Nephron (organoid): ENCODE measurements around the gene TMEM74B.

Experiments
- H3K27ac Mint-ChIP-seq, 3 experiments: 2 replicates each; pipeline ENCODE4 v1.8.0; 2020; ENCODE audit warnings: mixed read lengths in 3 of 3, mild to moderate bottlenecking in 2 of 3, moderate library complexity in 1 of 3
- H3K27me3 Mint-ChIP-seq: 2 replicates; pipeline ENCODE4 v1.8.0; 2021; ENCODE audit warnings: low read depth, mild to moderate bottlenecking, moderate library complexity, mixed read lengths
- H3K36me3 Mint-ChIP-seq: 2 replicates; pipeline ENCODE4 v1.8.0; 2020; ENCODE audit warnings: low read depth, mixed read lengths
- H3K4me1 Mint-ChIP-seq: 2 replicates; pipeline ENCODE4 v1.8.0; 2020; ENCODE audit warnings: mixed read lengths
- H3K4me3 Mint-ChIP-seq, 3 experiments: 2 replicates each; pipeline ENCODE4 v1.8.0; 2020; ENCODE audit warnings: mild to moderate bottlenecking in 3 of 3, mixed read lengths in 3 of 3, moderate library complexity in 2 of 3
- H3K9me3 Mint-ChIP-seq: 2 replicates; pipeline ENCODE4 v1.8.0; 2020; ENCODE audit warnings: mixed read lengths
- TF ChIP-seq, protein P1 (sequence below), 3 experiments: fragments of 200-600 bp; sonication (generic); IDR thresholded peaks; one replicate each; pipeline ENCODE4 v1.5.0; 2021; ENCODE audit warnings: antibody characterized with exemption in 3 of 3; ENCODE audit not compliant: unreplicated experiment in 3 of 3

Gene TMEM74B

GRCh38 chr20:1199964-1200363 is 15.2 kb upstream of the TMEM74B start:
- Mint-ChIP-seq H3K27me3 (peaks cover 14% of the 10 kb centered on the region), H3K9me3 (no peaks in the 10 kb centered on the region), H3K27ac (no peak overlapping the region), H3K4me3 (no peak overlapping the region), H3K36me3 (no peaks in the 10 kb centered on the region), H3K4me1 (no peaks in the 10 kb centered on the region)
- TF ChIP-seq, protein P1, sequence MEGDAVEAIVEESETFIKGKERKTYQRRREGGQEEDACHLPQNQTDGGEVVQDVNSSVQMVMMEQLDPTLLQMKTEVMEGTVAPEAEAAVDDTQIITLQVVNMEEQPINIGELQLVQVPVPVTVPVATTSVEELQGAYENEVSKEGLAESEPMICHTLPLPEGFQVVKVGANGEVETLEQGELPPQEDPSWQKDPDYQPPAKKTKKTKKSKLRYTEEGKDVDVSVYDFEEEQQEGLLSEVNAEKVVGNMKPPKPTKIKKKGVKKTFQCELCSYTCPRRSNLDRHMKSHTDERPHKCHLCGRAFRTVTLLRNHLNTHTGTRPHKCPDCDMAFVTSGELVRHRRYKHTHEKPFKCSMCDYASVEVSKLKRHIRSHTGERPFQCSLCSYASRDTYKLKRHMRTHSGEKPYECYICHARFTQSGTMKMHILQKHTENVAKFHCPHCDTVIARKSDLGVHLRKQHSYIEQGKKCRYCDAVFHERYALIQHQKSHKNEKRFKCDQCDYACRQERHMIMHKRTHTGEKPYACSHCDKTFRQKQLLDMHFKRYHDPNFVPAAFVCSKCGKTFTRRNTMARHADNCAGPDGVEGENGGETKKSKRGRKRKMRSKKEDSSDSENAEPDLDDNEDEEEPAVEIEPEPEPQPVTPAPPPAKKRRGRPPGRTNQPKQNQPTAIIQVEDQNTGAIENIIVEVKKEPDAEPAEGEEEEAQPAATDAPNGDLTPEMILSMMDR (IDR thresholded peaks at IDR 0.05; ENCODE audit: unreplicated experiment in 3 of 3) = no peak

GRCh38 chr20:1199212-1199873 is 14.6 kb upstream of the TMEM74B start:
- TF ChIP-seq, protein P1 (IDR thresholded peaks at IDR 0.05; ENCODE audit: unreplicated experiment in 3 of 3) = no peak
- Mint-ChIP-seq H3K36me3 (no peaks in the 10 kb centered on the region), H3K9me3 (no peaks in the 10 kb centered on the region), H3K27ac (no peak overlapping the region), H3K4me3 (no peak overlapping the region), H3K27me3 (peaks cover 14% of the 10 kb centered on the region), H3K4me1 (no peaks in the 10 kb centered on the region)

DNA sequence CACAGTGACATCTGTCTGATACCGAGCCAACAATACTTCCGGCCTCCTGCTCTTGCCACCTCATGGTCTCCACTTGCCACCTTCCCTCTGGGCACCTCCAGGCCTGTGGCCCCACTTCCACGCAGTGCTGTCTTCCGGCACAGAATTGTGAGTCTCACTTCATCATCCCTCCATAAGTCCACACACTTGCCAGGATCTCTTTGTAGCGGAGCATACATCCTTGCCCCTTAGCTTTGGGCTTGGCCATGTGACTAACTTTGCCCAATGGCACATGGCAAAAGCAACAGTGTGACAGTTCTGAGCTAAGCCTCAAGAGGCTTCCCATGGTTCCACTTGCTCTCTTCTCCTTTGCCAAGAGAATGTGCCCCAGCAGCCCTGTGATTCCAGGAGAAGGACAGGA is 14.0 kb upstream of the TMEM74B start:
- no peaks in the 10 kb centered on the region for H3K4me1 Mint-ChIP-seq
- H3K36me3 Mint-ChIP-seq = no peaks in the 10 kb centered on the region
- H3K4me3 Mint-ChIP-seq = no peak overlapping the region
- H3K27me3 Mint-ChIP-seq = peaks cover 14% of the 10 kb centered on the region
- H3K27ac Mint-ChIP-seq = no peak overlapping the region
- no peaks in the 10 kb centered on the region for H3K9me3 Mint-ChIP-seq
- TF ChIP-seq, protein P1 (IDR thresholded peaks at IDR 0.05; ENCODE audit: unreplicated experiment in 3 of 3) = no peak

- Mint-ChIP-seq H3K4me3 (no peak overlapping the region), H3K27me3 (peaks cover 14% of the 10 kb centered on the region), H3K27ac (no peak overlapping the region), H3K4me1 (no peaks in the 10 kb centered on the region), H3K36me3 (no peaks in the 10 kb centered on the region), H3K9me3 (no peaks in the 10 kb centered on the region)
- TF ChIP-seq, protein P1 (IDR thresholded peaks at IDR 0.05; ENCODE audit: unreplicated experiment in 3 of 3) = no peak
Observed at GRCh38 chr20:1197801-1198200, 13.0 kb upstream of the TMEM74B start.

DNA sequence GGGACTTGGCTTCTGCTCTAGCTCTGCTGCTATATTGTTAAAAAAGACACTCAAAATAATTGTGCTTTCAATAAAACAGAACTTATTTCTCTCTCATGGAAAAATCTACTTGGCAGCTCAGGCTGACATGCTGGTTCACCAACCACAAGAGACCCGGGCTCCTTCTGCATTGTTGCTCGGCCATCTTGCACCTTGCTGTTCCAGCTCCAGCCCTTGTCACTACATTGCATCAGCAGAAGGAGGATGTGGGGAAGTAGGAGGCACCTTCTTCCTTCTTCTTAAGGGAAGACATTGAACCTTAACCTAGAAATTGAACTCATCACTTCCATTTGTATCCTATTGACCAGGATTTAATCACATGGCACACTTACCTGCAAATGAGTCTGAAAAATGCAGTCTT is 11.9 kb upstream of the TMEM74B start:
- Mint-ChIP-seq H3K9me3 (no peaks in the 10 kb centered on the region), H3K4me1 (no peaks in the 10 kb centered on the region), H3K36me3 (no peaks in the 10 kb centered on the region), H3K4me3 (no peak overlapping the region), H3K27me3 (peaks cover 14% of the 10 kb centered on the region), H3K27ac (no peak overlapping the region)
- TF ChIP-seq, protein P1 (IDR thresholded peaks at IDR 0.05; ENCODE audit: unreplicated experiment in 3 of 3) = no peak

DNA sequence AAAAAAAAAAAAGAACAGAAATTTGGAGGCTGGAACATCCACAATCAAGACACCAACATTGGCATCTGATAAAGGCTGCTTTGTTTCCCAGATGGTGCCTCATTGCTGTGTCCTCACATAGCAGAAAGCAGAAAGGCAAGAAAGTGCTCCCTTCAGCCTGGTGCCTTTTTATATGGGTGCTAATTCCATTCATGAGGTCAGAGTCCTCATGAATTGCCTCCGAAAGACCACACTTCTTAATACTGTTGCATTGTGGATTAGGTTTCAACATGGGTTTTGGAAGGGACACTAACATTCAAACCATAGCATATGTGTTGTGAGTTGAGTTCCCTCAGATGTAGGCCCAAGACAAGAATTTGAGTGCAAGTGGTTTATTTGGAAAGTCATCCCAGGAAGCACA is 10.4 kb upstream of the TMEM74B start:
- Mint-ChIP-seq H3K27me3 (peaks cover 22% of the 10 kb centered on the region), H3K27ac (no peak overlapping the region), H3K4me3 (no peak overlapping the region), H3K9me3 (no peaks in the 10 kb centered on the region), H3K4me1 (no peaks in the 10 kb centered on the region), H3K36me3 (no peaks in the 10 kb centered on the region)
- TF ChIP-seq, protein P1 (IDR thresholded peaks at IDR 0.05; ENCODE audit: unreplicated experiment in 3 of 3) = no peak
